Caco-2 (cell line): ENCODE results near the gene ZBTB44. TPM values are rescaled to one million over a fixed set of nuclear protein-coding genes. Genes with fewer than 3 reads are reported as not detected.

ENCODE experiments used
- BruUV-seq: library from RNA; stranded (reverse); fragments of 400-500 nt; replicated peaks from 2 replicates; lab custom pipeline; 2021; lab: Mats Ljungman, UMichigan
- CTCF ChIA-PET: fragments of 300-600 bp; sonication (Branson Sonifier 250); formaldehyde crosslinking; loops from one replicate; lab custom pipeline; 2022; ENCODE audit warnings: antibody characterized with exemption; lab: Charles Lee
- POLR2A ChIA-PET: fragments of 300-600 bp; sonication (Branson Sonifier 250); formaldehyde crosslinking; loops from one replicate; lab custom pipeline; 2022; ENCODE audit warnings: antibody characterized with exemption; lab: Charles Lee
- DNase-seq, 2 experiments: peaks; one replicate each; pipeline versions ENCODE4 v3.0.0 to v3.0.0-alpha.2; 2020 to 2022
- H3K27me3 ChIP-seq: replicated peaks from 2 replicates; pipeline ENCODE4 v1.6.0; 2011; ENCODE audit warnings: low read length; ENCODE audit not compliant: control insufficient read depth, insufficient read depth
- H3K36me3 ChIP-seq: 2 replicates; pipeline ENCODE4 v1.5.1; 2011; ENCODE audit warnings: low read length; ENCODE audit not compliant: control insufficient read depth, insufficient read depth
- H3K4me1 ChIP-seq: fragments of 250-450 bp; sonication (Bioruptor Pico); 2 replicates; pipeline ENCODE4 v1.5.1; 2020; ENCODE audit warnings: mild to moderate bottlenecking
- H3K4me3 ChIP-seq: 2 replicates; pipeline ENCODE4 v1.5.1; 2011; ENCODE audit warnings: low read depth, mild to moderate bottlenecking, control low read depth, low read length
- H3K9me3 ChIP-seq: fragments of 250-450 bp; sonication (Bioruptor Pico); 2 replicates; pipeline ENCODE4 v1.5.1; 2020; ENCODE audit warnings: mild to moderate bottlenecking, moderate library complexity
- H3K27ac Mint-ChIP-seq: one replicate; pipeline ENCODE4 v1.8.0; 2022; ENCODE audit warnings: mixed read lengths; ENCODE audit not compliant: unreplicated experiment
- H3K27me3 Mint-ChIP-seq: one replicate; pipeline ENCODE4 v1.8.0; 2022; ENCODE audit warnings: mixed read lengths; ENCODE audit not compliant: insufficient read depth, unreplicated experiment
- H3K36me3 Mint-ChIP-seq: one replicate; pipeline ENCODE4 v1.8.0; 2022; ENCODE audit warnings: mild to moderate bottlenecking, mixed read lengths; ENCODE audit not compliant: insufficient read depth, unreplicated experiment
- H3K4me1 Mint-ChIP-seq: one replicate; pipeline ENCODE4 v1.8.0; 2022; ENCODE audit warnings: low read depth, mixed read lengths; ENCODE audit not compliant: unreplicated experiment
- H3K4me3 Mint-ChIP-seq: one replicate; pipeline ENCODE4 v1.8.0; 2022; ENCODE audit warnings: mild to moderate bottlenecking, moderate library complexity, mixed read lengths; ENCODE audit not compliant: unreplicated experiment
- H3K9me3 Mint-ChIP-seq: one replicate; pipeline ENCODE4 v1.8.0; 2022; ENCODE audit warnings: mixed read lengths; ENCODE audit not compliant: unreplicated experiment
- CTCF ChIP-seq, 2 experiments: fragments of 200-600 bp in 1 of 2; IDR thresholded peaks; 1 replicate in 1 of 2; 2 replicates in 1 of 2; pipeline versions ENCODE4 v1.5.1 to v1.8.0; 2011 to 2022; ENCODE audit warnings: antibody characterized with exemption in 1 of 2, control low read depth in 1 of 2, inconsistent platforms in 1 of 2, low read depth in 1 of 2, low read length in 1 of 2, mild to moderate bottlenecking in 1 of 2, moderate library complexity in 1 of 2; ENCODE audit not compliant: insufficient read depth in 1 of 2, severe bottlenecking in 1 of 2, unreplicated experiment in 1 of 2
- intact Hi-C: fragments of 100-400 bp; cut with micrococcal nuclease; formaldehyde crosslinking; loops from one replicate; pipeline ENCODE4 v1.10.0; 2022; ENCODE audit not compliant: unreplicated experiment
- total RNA-seq: library from RNA; stranded (reverse); gene quantifications from 2 replicates; pipeline ENCODE4 v1.2.3, GENCODE V29; 2022

ZBTB44 gene
- total RNA-seq, 1 experiment from 2014 or later: 53.6 TPM

GRCh38 chr11:130191896-130192295 is 122.8 kb downstream of the ZBTB44 start:
- Mint-ChIP-seq H3K4me3 (no peak overlapping the region), H3K4me1 (no peaks in the 10 kb centered on the region), H3K27me3 (no peaks in the 10 kb centered on the region), H3K36me3 (peaks cover 95% of the 10 kb centered on the region), H3K27ac (peak overlapping the region; percentile 21), H3K9me3 (no peaks in the 10 kb centered on the region)
- Histone ChIP-seq H3K36me3 (peaks cover 4% of the 10 kb centered on the region), H3K4me3 (no peak overlapping the region), H3K9me3 (no peaks in the 10 kb centered on the region), H3K27me3 (no peaks in the 10 kb centered on the region), H3K4me1 (peaks cover 17% of the 10 kb centered on the region)
- POLR2A ChIA-PET: interaction anchor here (1.4 to 1.5 kb wide), 2 partner anchors 10 to 46 kb away, joined by 5 to 8 read pairs; no protein-coding TSS in a partner anchor
- intact Hi-C loops: no loop called here
- no peak for TF ChIP-seq CTCF (IDR thresholded peaks at IDR 0.05; ENCODE audit: insufficient read depth in 1 of 2, low read depth in 1 of 2, low read length in 1 of 2, severe bottlenecking in 1 of 2, unreplicated experiment in 1 of 2)
- CTCF ChIA-PET: no interaction called here
- no TSS peak for BruUV-seq
- DNase-seq: no peak

GRCh38 chr11:130190371-130190881 is 124.3 kb downstream of the ZBTB44 start:
- peaks cover 4% of the 10 kb centered on the region for H3K36me3 ChIP-seq
- H3K4me1 ChIP-seq: peaks cover 17% of the 10 kb centered on the region
- no peaks in the 10 kb centered on the region for H3K9me3 ChIP-seq
- BruUV-seq: no TSS peak
- CTCF ChIA-PET: interaction anchor here (0.9 kb wide), 1 partner anchor 9 kb away, joined by 3 read pairs; no protein-coding TSS in a partner anchor
- no peak overlapping the region for H3K4me3 Mint-ChIP-seq
- no peaks in the 10 kb centered on the region for H3K27me3 ChIP-seq
- H3K4me1 Mint-ChIP-seq: no peaks in the 10 kb centered on the region
- DNase-seq: no peak
- H3K27me3 Mint-ChIP-seq: no peaks in the 10 kb centered on the region
- peaks cover 89% of the 10 kb centered on the region for H3K36me3 Mint-ChIP-seq
- TF ChIP-seq CTCF (IDR thresholded peaks at IDR 0.05; ENCODE audit: insufficient read depth in 1 of 2, low read depth in 1 of 2, low read length in 1 of 2, severe bottlenecking in 1 of 2, unreplicated experiment in 1 of 2): no peak
- H3K4me3 ChIP-seq: no peak overlapping the region
- POLR2A ChIA-PET: no interaction called here
- intact Hi-C loops: no loop called here
- no peak overlapping the region for H3K27ac Mint-ChIP-seq
- no peaks in the 10 kb centered on the region for H3K9me3 Mint-ChIP-seq

GRCh38 chr11:130189492-130190210 is 125.1 kb downstream of the ZBTB44 start:
- H3K36me3 ChIP-seq: peaks cover 4% of the 10 kb centered on the region
- no TSS peak for BruUV-seq
- ChIA-PET CTCF (no interaction called here), POLR2A (no interaction called here)
- no peaks in the 10 kb centered on the region for H3K4me1 Mint-ChIP-seq
- no peak for TF ChIP-seq CTCF (IDR thresholded peaks at IDR 0.05; ENCODE audit: insufficient read depth in 1 of 2, low read depth in 1 of 2, low read length in 1 of 2, severe bottlenecking in 1 of 2, unreplicated experiment in 1 of 2)
- H3K4me1 ChIP-seq: peaks cover 17% of the 10 kb centered on the region
- no peak overlapping the region for H3K4me3 Mint-ChIP-seq
- no peaks in the 10 kb centered on the region for H3K27me3 Mint-ChIP-seq
- no peak overlapping the region for H3K27ac Mint-ChIP-seq
- no peak for DNase-seq
- peaks cover 83% of the 10 kb centered on the region for H3K36me3 Mint-ChIP-seq
- H3K9me3 ChIP-seq: no peaks in the 10 kb centered on the region
- no peaks in the 10 kb centered on the region for H3K27me3 ChIP-seq
- intact Hi-C loops: no loop called here
- no peaks in the 10 kb centered on the region for H3K9me3 Mint-ChIP-seq
- no peak overlapping the region for H3K4me3 ChIP-seq
